SU-DHL-6 (cell line): Measurements from ENCODE around the gene TUBB6.
A peak's percentile ranks its signal among the peaks of the same experiment; 100 is the strongest.

ENCODE experiments used
- H2AFZ ChIP-seq: fragments of 200-600 bp; sonication (generic); 2 replicates; pipeline ENCODE4 v1.6.1; 2014; ENCODE audit warnings: low read depth, mild to moderate bottlenecking, moderate library complexity, mixed read lengths, antibody characterized with exemption, low read length; ENCODE audit not compliant: severe bottlenecking
- H3F3A ChIP-seq: fragments of 200-600 bp; shearing (Covaris generic); 2 replicates; pipeline ENCODE4 v1.6.0; 2016; ENCODE audit warnings: antibody characterized with exemption, mild to moderate bottlenecking; ENCODE audit not compliant: insufficient read depth
- H3K27ac ChIP-seq: fragments of 200-600 bp; sonication (generic); 2 replicates; pipeline ENCODE4 v1.5.1; 2016; ENCODE audit warnings: low read depth, mild to moderate bottlenecking, low read length, moderate library complexity, mixed read lengths
- H3K27me3 ChIP-seq: fragments of 200-600 bp; sonication (generic), shearing (Covaris generic); 2 replicates; pipeline ENCODE4 v1.6.0; 2014; ENCODE audit warnings: mild to moderate bottlenecking, low read length
- H3K36me3 ChIP-seq: fragments of 200-600 bp; sonication (generic); 2 replicates; pipeline ENCODE4 v1.6.1; 2014; ENCODE audit warnings: mild to moderate bottlenecking, low read length, mixed read lengths
- H3K4me2 ChIP-seq: fragments of 300-600, 200-600 bp; shearing (Covaris generic), sonication (generic); 2 replicates; pipeline ENCODE4 v1.6.0; 2014; ENCODE audit warnings: low read length, low read depth, mild to moderate bottlenecking; ENCODE audit not compliant: poor library complexity, severe bottlenecking
- H3K4me3 ChIP-seq: fragments of 200-600 bp; sonication (generic); 2 replicates; pipeline ENCODE4 v1.5.1; 2014; ENCODE audit warnings: antibody characterized with exemption, low read length, mild to moderate bottlenecking, mixed read lengths; ENCODE audit not compliant: insufficient read depth, poor library complexity, severe bottlenecking
- H3K79me2 ChIP-seq: fragments of 200-600 bp; sonication (generic); 2 replicates; pipeline ENCODE4 v1.6.1; 2014; ENCODE audit warnings: mild to moderate bottlenecking, low read length, moderate library complexity; ENCODE audit not compliant: insufficient read depth
- H3K9ac ChIP-seq: fragments of 200-600 bp; sonication (generic); 2 replicates; pipeline ENCODE4 v1.7.0; 2014; ENCODE audit warnings: mild to moderate bottlenecking, low read length
- H3K9me2 ChIP-seq: fragments of 200-600 bp; sonication (generic); replicated peaks from 2 replicates; pipeline ENCODE4 v1.6.1; 2014; ENCODE audit warnings: low read length; ENCODE audit not compliant: insufficient read depth
- H3K9me3 ChIP-seq: fragments of 200-600 bp; sonication (generic); 2 replicates; pipeline ENCODE4 v1.6.1; 2014; ENCODE audit warnings: low read length, mixed read lengths; ENCODE audit not compliant: insufficient read depth
- H4K20me1 ChIP-seq: fragments of 200-600 bp; sonication (generic); 2 replicates; pipeline ENCODE4 v1.6.1; 2014; ENCODE audit warnings: low read depth, mild to moderate bottlenecking, antibody characterized with exemption, low read length, moderate library complexity, mixed read lengths
- EZH2phosphoT487 ChIP-seq: fragments of 200-600 bp; sonication (generic), shearing (Covaris generic); conservative IDR thresholded peaks from 2 replicates; pipeline ENCODE4 v1.6.1; 2018; ENCODE audit warnings: mild to moderate bottlenecking, antibody characterized with exemption, low read length, moderate library complexity, mixed read lengths
- TF ChIP-seq, protein P1 (sequence below): fragments of 200-600 bp; sonication (generic); IDR thresholded peaks from one replicate; pipeline ENCODE4 v1.5.1; 2017; ENCODE audit warnings: antibody characterized with exemption, mild to moderate bottlenecking, low read length, moderate library complexity; ENCODE audit not compliant: insufficient read depth, poor library complexity, severe bottlenecking

Gene TUBB6

DNA sequence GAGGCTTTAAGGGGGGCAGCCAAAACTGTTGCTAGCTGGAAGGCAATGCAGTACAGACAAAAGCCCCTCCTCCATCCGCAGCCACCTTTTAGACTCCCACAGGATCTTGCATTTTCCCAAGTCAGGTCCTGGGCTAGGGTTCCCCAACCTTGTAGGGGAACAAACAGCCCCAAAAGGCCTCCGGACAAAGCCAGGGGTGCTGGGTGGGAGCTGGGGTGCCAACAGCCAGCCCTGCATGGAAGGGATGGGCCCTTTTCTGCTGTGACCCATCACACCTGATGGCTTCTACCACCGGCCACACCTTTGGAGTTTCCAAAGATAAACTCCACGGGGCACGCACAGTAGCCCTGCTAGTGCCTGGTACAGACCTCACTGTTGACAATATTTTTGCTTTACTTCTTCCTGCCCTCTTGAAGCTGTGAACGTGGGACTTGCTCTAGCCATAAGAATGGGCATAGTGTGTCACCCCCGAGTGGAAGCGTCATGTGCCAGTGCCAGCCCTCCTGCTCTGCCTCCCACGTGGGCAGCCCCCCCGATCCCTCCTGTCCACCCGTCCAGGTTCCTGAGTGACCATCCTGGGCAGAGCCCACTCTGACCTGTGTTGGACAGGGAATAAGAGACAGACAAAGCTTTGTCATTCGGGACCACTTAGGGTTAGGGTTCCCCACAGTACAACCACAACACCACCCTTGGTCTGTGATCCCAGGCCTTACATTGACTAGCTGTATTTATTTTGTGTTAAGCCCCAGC, 18.8 kb downstream of the TUBB6 start:
- Histone ChIP-seq H3F3A (no peaks in the 10 kb centered on the region), H3K27ac (no peak overlapping the region), H3K9me3 (no peaks in the 10 kb centered on the region), H4K20me1 (no peaks in the 10 kb centered on the region), H3K4me2 (no peak overlapping the region), H3K4me3 (no peak overlapping the region), H3K36me3 (no peaks in the 10 kb centered on the region; the same call in 1 of the 2 replicates), H3K9ac (no peak overlapping the region), H3K79me2 (no peaks in the 10 kb centered on the region), H3K27me3 (no peaks in the 10 kb centered on the region), H3K9me2 (no peaks in the 10 kb centered on the region), H2AFZ (no peak overlapping the region)
- TF ChIP-seq EZH2phosphoT487, result no peak
- TF ChIP-seq, protein P1, sequence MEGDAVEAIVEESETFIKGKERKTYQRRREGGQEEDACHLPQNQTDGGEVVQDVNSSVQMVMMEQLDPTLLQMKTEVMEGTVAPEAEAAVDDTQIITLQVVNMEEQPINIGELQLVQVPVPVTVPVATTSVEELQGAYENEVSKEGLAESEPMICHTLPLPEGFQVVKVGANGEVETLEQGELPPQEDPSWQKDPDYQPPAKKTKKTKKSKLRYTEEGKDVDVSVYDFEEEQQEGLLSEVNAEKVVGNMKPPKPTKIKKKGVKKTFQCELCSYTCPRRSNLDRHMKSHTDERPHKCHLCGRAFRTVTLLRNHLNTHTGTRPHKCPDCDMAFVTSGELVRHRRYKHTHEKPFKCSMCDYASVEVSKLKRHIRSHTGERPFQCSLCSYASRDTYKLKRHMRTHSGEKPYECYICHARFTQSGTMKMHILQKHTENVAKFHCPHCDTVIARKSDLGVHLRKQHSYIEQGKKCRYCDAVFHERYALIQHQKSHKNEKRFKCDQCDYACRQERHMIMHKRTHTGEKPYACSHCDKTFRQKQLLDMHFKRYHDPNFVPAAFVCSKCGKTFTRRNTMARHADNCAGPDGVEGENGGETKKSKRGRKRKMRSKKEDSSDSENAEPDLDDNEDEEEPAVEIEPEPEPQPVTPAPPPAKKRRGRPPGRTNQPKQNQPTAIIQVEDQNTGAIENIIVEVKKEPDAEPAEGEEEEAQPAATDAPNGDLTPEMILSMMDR, result no peak

DNA sequence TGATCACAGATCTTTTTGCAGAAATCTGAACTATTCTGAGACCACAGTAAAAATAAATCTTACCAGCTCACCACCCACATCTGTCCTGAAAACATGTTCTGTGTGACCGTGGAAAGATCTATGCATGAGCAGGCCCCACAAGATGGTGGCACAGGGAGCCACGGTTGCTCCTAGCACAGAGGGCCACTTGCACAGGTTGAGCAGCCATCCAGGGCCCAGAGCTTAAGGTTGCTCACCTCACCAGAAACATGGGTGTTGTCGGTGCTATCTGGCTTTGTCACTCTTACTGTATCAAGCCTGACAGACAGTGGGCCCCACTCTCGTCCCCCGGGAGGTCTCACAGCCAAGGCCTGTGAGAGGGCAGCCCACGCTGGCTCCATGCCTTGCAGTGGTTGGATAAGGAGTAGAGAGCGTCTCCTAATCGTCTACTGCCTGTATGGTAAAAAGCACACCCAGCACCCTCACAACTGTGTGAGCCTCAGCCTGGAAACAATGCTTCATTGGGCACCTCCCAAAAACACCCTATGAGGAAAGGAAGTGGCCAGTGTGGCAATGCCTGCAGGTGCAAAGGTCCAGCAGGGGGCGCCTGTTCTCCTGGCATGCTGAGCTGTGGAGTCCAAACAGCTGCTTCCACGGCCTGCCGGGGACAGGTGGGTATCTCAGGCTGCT, 19.6 kb downstream of the TUBB6 start:
- no peak overlapping the region for H3K27ac ChIP-seq
- H3K9ac ChIP-seq, result no peak overlapping the region
- no peaks in the 10 kb centered on the region for H3K9me2 ChIP-seq
- H3K4me2 ChIP-seq, result no peak overlapping the region
- H3K27me3 ChIP-seq, result no peaks in the 10 kb centered on the region
- H3K79me2 ChIP-seq, result no peaks in the 10 kb centered on the region
- H4K20me1 ChIP-seq, result no peaks in the 10 kb centered on the region
- no peaks in the 10 kb centered on the region for H3K9me3 ChIP-seq
- TF ChIP-seq, protein P1, result peak; percentile 94
- TF ChIP-seq EZH2phosphoT487, result no peak
- no peak overlapping the region for H3K4me3 ChIP-seq
- no peak overlapping the region for H2AFZ ChIP-seq
- H3F3A ChIP-seq, result no peaks in the 10 kb centered on the region
- H3K36me3 ChIP-seq, result no peaks in the 10 kb centered on the region; the same call in 1 of the 2 replicates

DNA sequence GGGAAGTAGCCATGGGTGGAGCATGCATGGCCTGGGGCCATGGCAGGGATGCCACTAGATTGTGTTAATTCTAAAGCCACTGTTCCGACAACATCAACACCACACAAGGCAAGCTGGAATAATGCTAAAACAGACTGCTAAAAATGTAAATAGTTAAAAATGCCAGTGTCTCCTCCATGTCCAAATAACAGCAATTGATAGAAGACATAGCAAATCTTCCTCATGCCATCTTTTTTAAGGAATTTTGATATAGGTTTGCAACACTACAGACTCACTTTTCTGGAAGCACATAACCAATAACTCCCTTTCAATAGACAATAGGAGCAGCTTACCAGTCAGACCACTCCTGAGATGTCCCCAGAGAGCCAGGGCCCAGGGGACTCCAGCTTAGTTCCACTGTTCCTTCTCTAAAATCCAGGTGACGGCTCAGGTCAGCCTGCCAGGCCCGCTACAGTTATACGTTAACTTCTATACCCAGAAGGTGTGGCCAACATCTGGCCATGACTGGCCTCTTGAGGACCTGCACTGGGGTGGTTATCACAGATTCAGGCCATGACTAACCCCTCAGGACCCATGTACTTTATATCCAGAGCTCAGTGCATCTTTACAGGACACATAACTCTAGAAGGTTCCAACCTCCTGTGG, 20.3 kb downstream of the TUBB6 start:
- H3F3A ChIP-seq, result no peaks in the 10 kb centered on the region

More for the DNA sequence above, 20.3 kb downstream of the TUBB6 start:
- no peaks in the 10 kb centered on the region for H3K36me3 ChIP-seq
- H2AFZ ChIP-seq, result no peak overlapping the region
- H3K79me2 ChIP-seq, result no peaks in the 10 kb centered on the region
- H3K9me3 ChIP-seq, result no peaks in the 10 kb centered on the region
- no peak for TF ChIP-seq EZH2phosphoT487
- TF ChIP-seq, protein P1, result no peak
- no peaks in the 10 kb centered on the region for H3K9me2 ChIP-seq
- H4K20me1 ChIP-seq, result no peaks in the 10 kb centered on the region
- H3K4me2 ChIP-seq, result no peak overlapping the region
- H3K4me3 ChIP-seq, result no peak overlapping the region
- no peak overlapping the region for H3K9ac ChIP-seq
- H3K27me3 ChIP-seq, result no peaks in the 10 kb centered on the region
- H3K27ac ChIP-seq, result no peak overlapping the region
